ENCODE data around the gene LSM3. TPM values are rescaled to one million over a fixed set of nuclear protein-coding genes. Genes with fewer than 3 reads are reported as not detected.
A peak's percentile ranks its signal among the peaks of the same experiment; 100 is the strongest.

Gene LSM3
- total RNA-seq, 1 donor: 5.1 TPM

GRCh38 chr3:14148041-14148985 is 30.3 kb upstream of the LSM3 start:
- TF ChIP-seq CTCF (IDR thresholded peaks at IDR 0.05; ENCODE audit: extremely low read depth, low read depth, low read length): peak; percentile 29
- Histone ChIP-seq H3K4me2 (ENCODE audit: insufficient read depth, low read length) (no peak overlapping the region), H4K20me1 (ENCODE audit: insufficient read depth, low read length) (no peaks in the 10 kb centered on the region), H3K27ac (ENCODE audit: low read depth, low read length) (no peak overlapping the region), H3K27me3 (ENCODE audit: insufficient read depth, low read length) (no peaks in the 10 kb centered on the region), H3K4me3 (ENCODE audit: insufficient read depth, low read length) (no peak overlapping the region), H3K79me2 (ENCODE audit: insufficient read depth, low read length) (no peaks in the 10 kb centered on the region), H3K4me1 (ENCODE audit: insufficient read depth, low read length) (peaks cover 24% of the 10 kb centered on the region), H2AFZ (ENCODE audit: low read length) (no peak overlapping the region), H3K9me3 (ENCODE audit: low read depth, low read length) (no peaks in the 10 kb centered on the region), H3K36me3 (ENCODE audit: insufficient read depth, low read length) (peaks cover 49% of the 10 kb centered on the region)
- no peak for DNase-seq (ENCODE audit: insufficient read length, low spot score, missing footprints)

- H3K27ac ChIP-seq (ENCODE audit: low read depth, low read length): no peak overlapping the region
- no peak for DNase-seq (ENCODE audit: insufficient read length, low spot score, missing footprints)
- peaks cover 9% of the 10 kb centered on the region for H3K4me1 ChIP-seq (ENCODE audit: insufficient read depth, low read length)
- no peaks in the 10 kb centered on the region for H3K27me3 ChIP-seq (ENCODE audit: insufficient read depth, low read length)
- no peaks in the 10 kb centered on the region for H3K79me2 ChIP-seq (ENCODE audit: insufficient read depth, low read length)
- peaks cover 57% of the 10 kb centered on the region for H3K36me3 ChIP-seq (ENCODE audit: insufficient read depth, low read length)
- H3K4me2 ChIP-seq (ENCODE audit: insufficient read depth, low read length): no peak overlapping the region
- H2AFZ ChIP-seq (ENCODE audit: low read length): no peak overlapping the region
- no peaks in the 10 kb centered on the region for H3K9me3 ChIP-seq (ENCODE audit: low read depth, low read length)
- H3K4me3 ChIP-seq (ENCODE audit: insufficient read depth, low read length): no peak overlapping the region
- TF ChIP-seq CTCF (IDR thresholded peaks at IDR 0.05; ENCODE audit: extremely low read depth, low read depth, low read length): no peak
- no peaks in the 10 kb centered on the region for H4K20me1 ChIP-seq (ENCODE audit: insufficient read depth, low read length)
Measured at GRCh38 chr3:14150078-14150477, 28.5 kb upstream of the LSM3 start.

- Histone ChIP-seq H3K36me3 (ENCODE audit: insufficient read depth, low read length) (peaks cover 53% of the 10 kb centered on the region), H3K9me3 (ENCODE audit: low read depth, low read length) (no peaks in the 10 kb centered on the region), H4K20me1 (ENCODE audit: insufficient read depth, low read length) (no peaks in the 10 kb centered on the region), H3K4me2 (ENCODE audit: insufficient read depth, low read length) (no peak overlapping the region), H3K27ac (ENCODE audit: low read depth, low read length) (no peak overlapping the region), H3K4me1 (ENCODE audit: insufficient read depth, low read length) (peaks cover 3% of the 10 kb centered on the region), H3K79me2 (ENCODE audit: insufficient read depth, low read length) (no peaks in the 10 kb centered on the region), H3K27me3 (ENCODE audit: insufficient read depth, low read length) (no peaks in the 10 kb centered on the region), H2AFZ (ENCODE audit: low read length) (no peak overlapping the region), H3K4me3 (ENCODE audit: insufficient read depth, low read length) (no peak overlapping the region)
- DNase-seq (ENCODE audit: insufficient read length, low spot score, missing footprints): no peak
- no peak for TF ChIP-seq CTCF (IDR thresholded peaks at IDR 0.05; ENCODE audit: extremely low read depth, low read depth, low read length)
Measured at GRCh38 chr3:14150491-14151230, 28.0 kb upstream of the LSM3 start.

All from osteoblast (primary cell).